ENCODE results near the gene OR2H2.

GRCh38 chr6:29547573-29547972, 37.3 kb upstream of the OR2H2 start:
- TF ChIP-seq CTCF (IDR thresholded peaks at IDR 0.05) (no peak), EZH2 (IDR thresholded peaks at IDR 0.05; ENCODE audit: borderline replicate concordance, insufficient read depth, low read depth, low read length, poor library complexity, severe bottlenecking) (no peak)

Measured in B cell (primary cell).